Ovary (tissue), 3 donors: Measurements from ENCODE around the gene TSSC4.

Experiments
- CTCF ChIP-seq, 3 donors: fragments of 450-650 bp in 2 of 3; fragments of 200-600 bp in 1 of 3; IDR thresholded peaks; one replicate each; pipeline versions ENCODE4 v1.5.1 to v1.8.0; 2016 to 2022; ENCODE audit warnings: antibody characterized with exemption in 3 of 3, mild to moderate bottlenecking in 1 of 3
- POLR2A ChIP-seq: fragments of 450-650 bp; IDR thresholded peaks from one replicate; pipeline ENCODE4 v1.6.1; 2017; ENCODE audit warnings: antibody characterized with exemption, mild to moderate bottlenecking, moderate library complexity
- donor health status: DM: no; HTN: no; CAD: no.

GRCh38 chr11:2439820-2440219, 39.3 kb downstream of the TSSC4 start:
- TF ChIP-seq CTCF (IDR thresholded peaks at IDR 0.05) (no peak), POLR2A (no peak)
